Endothelial cell (in vitro differentiated cells): ENCODE data around the gene PTPRQ. TPM values are rescaled to one million over a fixed set of nuclear protein-coding genes. Genes with fewer than 3 reads are reported as not detected.

Experiments used
- DNase-seq: peaks from one replicate; pipeline ENCODE4 v3.0.0; 2021; ENCODE audit warnings: low spot score
- H3K27ac Mint-ChIP-seq: one replicate; pipeline ENCODE4 v1.8.0; 2021; ENCODE audit warnings: mixed read lengths, inconsistent platforms; ENCODE audit not compliant: unreplicated experiment
- H3K27me3 Mint-ChIP-seq: one replicate; pipeline ENCODE4 v1.8.0; 2021; ENCODE audit warnings: mild to moderate bottlenecking, moderate library complexity, mixed read lengths, inconsistent platforms; ENCODE audit not compliant: unreplicated experiment
- H3K36me3 Mint-ChIP-seq: one replicate; pipeline ENCODE4 v1.8.0; 2021; ENCODE audit warnings: mild to moderate bottlenecking, low read depth, mixed read lengths, inconsistent platforms; ENCODE audit not compliant: unreplicated experiment
- H3K4me1 Mint-ChIP-seq: one replicate; pipeline ENCODE4 v1.8.0; 2021; ENCODE audit warnings: mild to moderate bottlenecking, mixed read lengths, inconsistent platforms; ENCODE audit not compliant: unreplicated experiment
- H3K4me3 Mint-ChIP-seq: one replicate; pipeline ENCODE4 v1.8.0; 2021; ENCODE audit warnings: mild to moderate bottlenecking, mixed read lengths, inconsistent platforms; ENCODE audit not compliant: unreplicated experiment
- H3K9me3 Mint-ChIP-seq: one replicate; pipeline ENCODE4 v1.8.0; 2021; ENCODE audit warnings: mixed read lengths, inconsistent platforms; ENCODE audit not compliant: unreplicated experiment
- total RNA-seq: library from RNA; stranded (reverse); fragmentation: NEBNext Ultra II Directional; extraction: Animal tissue kit (Norgen Biotek cat#: 25700); gene quantifications from one replicate; pipeline ENCODE4 v1.2.1, GENCODE V29; 2021; ENCODE audit not compliant: unreplicated experiment
- TF ChIP-seq, protein P1 (sequence below): fragments of 200-600 bp; sonication (generic); IDR thresholded peaks from one replicate; pipeline ENCODE4 v1.5.0; 2021; ENCODE audit warnings: antibody characterized with exemption; ENCODE audit not compliant: unreplicated experiment

PTPRQ gene
- total RNA-seq, 1 donor from 2014 or later, result not detected

DNA sequence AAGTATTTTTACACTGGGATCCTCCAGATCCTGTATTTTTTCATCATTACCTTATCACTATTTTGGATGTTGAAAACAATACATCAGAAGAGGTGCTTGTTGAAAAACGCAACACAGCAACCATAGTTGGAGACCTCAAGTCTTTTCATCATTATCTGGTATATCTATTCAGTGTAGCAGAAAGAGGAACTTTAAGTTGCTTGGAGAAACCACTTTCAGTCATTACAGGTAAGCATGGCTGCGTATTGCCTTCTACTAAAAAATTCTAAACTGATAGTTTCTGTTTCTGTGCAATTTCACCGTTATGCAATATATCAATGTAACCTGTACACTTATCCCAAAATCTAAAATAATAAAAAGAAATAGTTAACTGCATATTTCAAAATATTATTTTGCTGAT is 32.2 kb upstream of the PTPRQ start:
- Mint-ChIP-seq H3K4me3 (no peak overlapping the region), H3K4me1 (no peaks in the 10 kb centered on the region), H3K27me3 (no peaks in the 10 kb centered on the region), H3K27ac (no peak overlapping the region), H3K9me3 (no peaks in the 10 kb centered on the region), H3K36me3 (no peaks in the 10 kb centered on the region)
- DNase-seq, result no peak
- TF ChIP-seq, protein P1, sequence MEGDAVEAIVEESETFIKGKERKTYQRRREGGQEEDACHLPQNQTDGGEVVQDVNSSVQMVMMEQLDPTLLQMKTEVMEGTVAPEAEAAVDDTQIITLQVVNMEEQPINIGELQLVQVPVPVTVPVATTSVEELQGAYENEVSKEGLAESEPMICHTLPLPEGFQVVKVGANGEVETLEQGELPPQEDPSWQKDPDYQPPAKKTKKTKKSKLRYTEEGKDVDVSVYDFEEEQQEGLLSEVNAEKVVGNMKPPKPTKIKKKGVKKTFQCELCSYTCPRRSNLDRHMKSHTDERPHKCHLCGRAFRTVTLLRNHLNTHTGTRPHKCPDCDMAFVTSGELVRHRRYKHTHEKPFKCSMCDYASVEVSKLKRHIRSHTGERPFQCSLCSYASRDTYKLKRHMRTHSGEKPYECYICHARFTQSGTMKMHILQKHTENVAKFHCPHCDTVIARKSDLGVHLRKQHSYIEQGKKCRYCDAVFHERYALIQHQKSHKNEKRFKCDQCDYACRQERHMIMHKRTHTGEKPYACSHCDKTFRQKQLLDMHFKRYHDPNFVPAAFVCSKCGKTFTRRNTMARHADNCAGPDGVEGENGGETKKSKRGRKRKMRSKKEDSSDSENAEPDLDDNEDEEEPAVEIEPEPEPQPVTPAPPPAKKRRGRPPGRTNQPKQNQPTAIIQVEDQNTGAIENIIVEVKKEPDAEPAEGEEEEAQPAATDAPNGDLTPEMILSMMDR, result no peak

DNA sequence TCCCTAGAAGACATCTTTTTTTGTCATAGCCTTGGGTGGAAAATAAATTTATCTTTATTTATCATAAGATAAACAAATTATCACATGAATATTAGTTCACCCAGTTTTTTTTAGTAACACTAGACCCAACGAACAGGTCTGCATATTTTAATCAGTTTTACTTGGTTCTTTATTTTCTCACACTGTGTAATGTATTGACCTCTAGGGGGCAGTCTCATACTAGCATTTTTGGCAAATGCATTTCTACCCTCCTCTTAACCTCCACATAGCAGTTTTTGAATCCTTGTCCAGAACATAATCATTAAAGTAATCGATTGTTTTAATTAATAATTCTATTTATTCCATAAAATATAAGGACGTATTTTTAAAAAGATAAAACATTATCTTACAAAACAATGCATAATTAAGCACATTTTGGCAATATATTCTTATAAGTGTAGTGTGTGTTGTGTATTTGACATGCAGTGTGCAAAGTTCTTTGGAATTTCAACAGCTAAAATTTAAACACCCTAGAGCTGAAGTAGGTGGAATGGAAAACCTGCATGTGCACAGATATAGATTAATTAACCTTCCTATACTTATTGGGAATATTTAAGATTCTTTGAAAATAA is 31.6 kb upstream of the PTPRQ start:
- TF ChIP-seq, protein P1, result peak; percentile 88
- Mint-ChIP-seq H3K27ac (no peak overlapping the region), H3K4me3 (no peak overlapping the region), H3K9me3 (no peaks in the 10 kb centered on the region), H3K36me3 (no peaks in the 10 kb centered on the region), H3K27me3 (no peaks in the 10 kb centered on the region), H3K4me1 (no peaks in the 10 kb centered on the region)
- DNase-seq, result no peak

DNA sequence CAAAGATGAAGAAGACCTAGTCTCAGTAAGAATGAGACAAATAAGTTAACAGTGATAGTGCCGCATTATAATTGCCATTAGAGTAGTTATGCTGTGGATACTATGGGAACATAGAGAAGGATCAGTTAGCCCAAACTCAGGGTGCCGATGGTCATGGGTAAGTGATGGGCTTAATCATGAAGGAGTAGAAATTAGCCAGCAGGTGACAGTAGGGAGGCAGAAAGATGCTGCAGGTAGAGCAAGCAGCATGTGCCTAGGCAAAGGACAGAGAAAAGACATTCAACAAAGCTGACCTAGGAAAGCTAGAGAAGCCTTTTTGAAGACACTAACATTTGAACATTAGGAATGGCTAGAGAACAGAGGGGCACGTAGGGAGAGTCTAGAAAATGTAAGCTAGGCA is 30.6 kb upstream of the PTPRQ start:
- Mint-ChIP-seq H3K36me3 (no peaks in the 10 kb centered on the region), H3K27me3 (no peaks in the 10 kb centered on the region), H3K27ac (no peak overlapping the region), H3K9me3 (no peaks in the 10 kb centered on the region), H3K4me1 (no peaks in the 10 kb centered on the region), H3K4me3 (no peak overlapping the region)
- DNase-seq, result no peak
- TF ChIP-seq, protein P1, result no peak

DNA sequence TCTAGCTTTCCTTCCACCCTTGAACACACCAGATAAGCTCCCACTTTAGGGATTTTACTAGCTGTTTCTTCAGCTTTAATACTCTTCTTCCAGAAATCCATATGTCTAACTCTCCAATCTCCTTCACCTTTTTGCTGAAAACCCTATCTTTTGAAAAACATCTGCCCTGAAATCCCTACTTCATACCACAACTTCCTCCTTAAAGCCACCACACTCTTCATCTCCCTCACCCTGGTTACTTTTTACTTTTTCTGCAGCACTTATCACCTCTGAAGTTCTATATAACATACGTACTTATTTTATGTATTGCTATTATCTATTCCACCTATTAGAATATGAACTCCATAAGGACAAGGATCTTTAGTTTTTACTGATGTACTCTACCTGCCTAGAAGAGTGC is 28.6 kb upstream of the PTPRQ start:
- DNase-seq, result no peak
- no peaks in the 10 kb centered on the region for H3K9me3 Mint-ChIP-seq
- TF ChIP-seq, protein P1, result no peak

DNA sequence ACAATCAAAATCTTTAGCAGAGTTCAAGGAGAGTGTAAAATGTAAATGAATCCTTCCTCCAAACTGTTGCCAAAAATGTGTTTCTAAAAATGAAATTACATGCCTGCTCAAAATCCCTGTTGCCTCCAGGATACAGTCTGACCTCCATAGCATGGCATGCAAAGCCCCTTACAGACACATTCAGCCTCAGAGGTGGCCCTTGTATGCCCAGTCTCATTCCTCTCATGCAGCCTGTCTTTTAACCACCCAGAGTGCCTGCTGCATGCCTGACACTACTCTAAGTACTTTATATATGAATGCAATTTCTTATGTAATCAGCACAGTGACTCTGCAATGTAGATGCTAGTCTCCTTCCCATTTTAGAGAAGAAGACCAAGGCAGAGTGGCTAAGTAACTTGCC is 24.4 kb upstream of the PTPRQ start:
- Mint-ChIP-seq H3K36me3 (no peaks in the 10 kb centered on the region), H3K9me3 (no peaks in the 10 kb centered on the region), H3K4me3 (no peak overlapping the region), H3K27me3 (no peaks in the 10 kb centered on the region), H3K4me1 (no peaks in the 10 kb centered on the region), H3K27ac (no peak overlapping the region)
- TF ChIP-seq, protein P1, result no peak
- no peak for DNase-seq

More for the DNA sequence above, 28.6 kb upstream of the PTPRQ start:
- Mint-ChIP-seq H3K4me3 (no peak overlapping the region), H3K27me3 (no peaks in the 10 kb centered on the region), H3K27ac (no peak overlapping the region), H3K4me1 (no peaks in the 10 kb centered on the region), H3K36me3 (no peaks in the 10 kb centered on the region)
